Breast epithelium (tissue), 4 donors: ENCODE data around the gene ADRB2. TPM values are rescaled to one million over a fixed set of nuclear protein-coding genes. Genes with fewer than 3 reads are reported as not detected.

Experiments
- DNase-seq, 2 donors: peaks; one replicate each; pipeline ENCODE4 v3.0.0-alpha.2; 2019; ENCODE audit warnings: low spot score in 2 of 2
- H3K27ac ChIP-seq, 2 donors: fragments of 200-600 bp; sonication (generic) in 1 of 2; one replicate each; pipeline ENCODE4 v1.5.1; 2016 to 2019; ENCODE audit warnings: mild to moderate bottlenecking in 1 of 2
- H3K27me3 ChIP-seq, 2 donors: fragments of 200-600 bp; sonication (generic) in 1 of 2; one replicate each; pipeline versions ENCODE4 v1.5.1 to v1.6.0; 2017 to 2019; ENCODE audit warnings: control low read depth in 1 of 2, mild to moderate bottlenecking in 1 of 2
- H3K36me3 ChIP-seq: fragments of 200-600 bp; one replicate; pipeline ENCODE4 v1.5.1; 2019
- H3K4me1 ChIP-seq, 2 donors: fragments of 200-600 bp; sonication (generic); one replicate each; pipeline ENCODE4 v1.5.1; 2016 to 2019; ENCODE audit warnings: control low read depth in 1 of 2
- H3K4me3 ChIP-seq, 3 donors: fragments of 200-600 bp; sonication (generic); 1 replicate in 2 of 3; 2 replicates in 1 of 3; pipeline ENCODE4 v1.5.1; 2016 to 2019; ENCODE audit warnings: mild to moderate bottlenecking in 3 of 3, moderate library complexity in 2 of 3
- H3K9me3 ChIP-seq, 2 donors: fragments of 200-600 bp; sonication (generic) in 1 of 2; one replicate each; pipeline ENCODE4 v1.5.1; 2016 to 2019; ENCODE audit warnings: control low read depth in 1 of 2
- CTCF ChIP-seq, 3 donors: fragments of 450-650 bp; IDR thresholded peaks; one replicate each; pipeline ENCODE4 v1.5.1; 2016 to 2017; ENCODE audit warnings: antibody characterized with exemption in 3 of 3, mild to moderate bottlenecking in 3 of 3, moderate library complexity in 3 of 3
- POLR2A ChIP-seq: fragments of 450-650 bp; IDR thresholded peaks from one replicate; pipeline ENCODE4 v1.6.1; 2016; ENCODE audit warnings: antibody characterized with exemption, mild to moderate bottlenecking, moderate library complexity
- POLR2AphosphoS5 ChIP-seq, 3 donors: sonication (generic); formaldehyde crosslinking; IDR thresholded peaks; one replicate each; pipeline ENCODE4 v1.6.1; 2017; ENCODE audit warnings: antibody characterized with exemption in 3 of 3
- intact Hi-C: fragments of 100-400 bp; cut with DNase I; formaldehyde crosslinking; loops from one replicate; pipeline ENCODE4 v1.15.1; 2023; ENCODE audit warnings: low total_unique reads
- total RNA-seq, 3 donors: library from RNA; depleted of rRNA; stranded (reverse); fragments of >200 nt; gene quantifications; one replicate each; pipeline ENCODE4 v1.1.0, GENCODE V29; 2016

The ADRB2 gene
- total RNA-seq, 3 donors from 2014 or later, result 9.5 to 41.3 (median 26.4) TPM

- TF ChIP-seq POLR2A (no peak), POLR2AphosphoS5 (IDR thresholded peaks at IDR 0.05) (no peak), CTCF (IDR thresholded peaks at IDR 0.05) (no peak)
- H3K27me3 ChIP-seq, result no peaks in the 10 kb centered on the region
- no peaks in the 10 kb centered on the region for H3K36me3 ChIP-seq
- no peaks in the 10 kb centered on the region for H3K9me3 ChIP-seq
- intact Hi-C loops, result no loop called here
- H3K4me1 ChIP-seq, result no peaks in the 10 kb centered on the region
- DNase-seq, result no peak
- peak overlapping the region in 1 of 2 donors; percentile 19 for H3K27ac ChIP-seq
- no peak overlapping the region for H3K4me3 ChIP-seq
Observed at GRCh38 chr5:148861088-148861487, 34.7 kb downstream of the ADRB2 start.

- DNase-seq, result no peak
- TF ChIP-seq CTCF (IDR thresholded peaks at IDR 0.05) (no peak), POLR2AphosphoS5 (IDR thresholded peaks at IDR 0.05) (no peak), POLR2A (no peak)
- Histone ChIP-seq H3K27me3 (no peaks in the 10 kb centered on the region), H3K36me3 (no peaks in the 10 kb centered on the region), H3K9me3 (no peaks in the 10 kb centered on the region), H3K4me3 (no peak overlapping the region), H3K27ac (no peak overlapping the region), H3K4me1 (no peaks in the 10 kb centered on the region)
- intact Hi-C loops, result no loop called here
Observed at GRCh38 chr5:148861696-148862095, 35.3 kb downstream of the ADRB2 start.

GRCh38 chr5:148864113-148864841, 37.9 kb downstream of the ADRB2 start:
- Histone ChIP-seq H3K4me1 (no peaks in the 10 kb centered on the region), H3K9me3 (no peaks in the 10 kb centered on the region), H3K27ac (no peak overlapping the region), H3K36me3 (no peaks in the 10 kb centered on the region), H3K4me3 (no peak overlapping the region), H3K27me3 (no peaks in the 10 kb centered on the region)
- no peak for TF ChIP-seq CTCF (IDR thresholded peaks at IDR 0.05)
- TF ChIP-seq POLR2A, result no peak
- no peak for TF ChIP-seq POLR2AphosphoS5 (IDR thresholded peaks at IDR 0.05)
- intact Hi-C loops, result no loop called here
- DNase-seq, result no peak

GRCh38 chr5:148866024-148866423, 39.6 kb downstream of the ADRB2 start:
- intact Hi-C loops, result no loop called here
- no peak overlapping the region for H3K27ac ChIP-seq
- no peaks in the 10 kb centered on the region for H3K27me3 ChIP-seq
- no peaks in the 10 kb centered on the region for H3K4me1 ChIP-seq
- TF ChIP-seq POLR2AphosphoS5 (IDR thresholded peaks at IDR 0.05), result no peak
- no peak for DNase-seq
- H3K9me3 ChIP-seq, result no peaks in the 10 kb centered on the region
- H3K36me3 ChIP-seq, result no peaks in the 10 kb centered on the region
- no peak overlapping the region for H3K4me3 ChIP-seq

GRCh38 chr5:148873120-148873519, 46.7 kb downstream of the ADRB2 start:
- Histone ChIP-seq H3K4me3 (no peak overlapping the region), H3K27ac (no peak overlapping the region), H3K36me3 (no peaks in the 10 kb centered on the region), H3K9me3 (no peaks in the 10 kb centered on the region), H3K4me1 (no peaks in the 10 kb centered on the region), H3K27me3 (no peaks in the 10 kb centered on the region)
- no peak for TF ChIP-seq CTCF (IDR thresholded peaks at IDR 0.05)
- no peak for TF ChIP-seq POLR2AphosphoS5 (IDR thresholded peaks at IDR 0.05)
- no peak for TF ChIP-seq POLR2A
- no peak for DNase-seq
- intact Hi-C loops, result no loop called here
